ENCODE measurements around the gene GSN. TPM values are rescaled to one million over a fixed set of nuclear protein-coding genes. Genes with fewer than 3 reads are reported as not detected.

Gene GSN
- total RNA-seq, 2 donors from 2014 or later: 328 to 753 TPM

DNA sequence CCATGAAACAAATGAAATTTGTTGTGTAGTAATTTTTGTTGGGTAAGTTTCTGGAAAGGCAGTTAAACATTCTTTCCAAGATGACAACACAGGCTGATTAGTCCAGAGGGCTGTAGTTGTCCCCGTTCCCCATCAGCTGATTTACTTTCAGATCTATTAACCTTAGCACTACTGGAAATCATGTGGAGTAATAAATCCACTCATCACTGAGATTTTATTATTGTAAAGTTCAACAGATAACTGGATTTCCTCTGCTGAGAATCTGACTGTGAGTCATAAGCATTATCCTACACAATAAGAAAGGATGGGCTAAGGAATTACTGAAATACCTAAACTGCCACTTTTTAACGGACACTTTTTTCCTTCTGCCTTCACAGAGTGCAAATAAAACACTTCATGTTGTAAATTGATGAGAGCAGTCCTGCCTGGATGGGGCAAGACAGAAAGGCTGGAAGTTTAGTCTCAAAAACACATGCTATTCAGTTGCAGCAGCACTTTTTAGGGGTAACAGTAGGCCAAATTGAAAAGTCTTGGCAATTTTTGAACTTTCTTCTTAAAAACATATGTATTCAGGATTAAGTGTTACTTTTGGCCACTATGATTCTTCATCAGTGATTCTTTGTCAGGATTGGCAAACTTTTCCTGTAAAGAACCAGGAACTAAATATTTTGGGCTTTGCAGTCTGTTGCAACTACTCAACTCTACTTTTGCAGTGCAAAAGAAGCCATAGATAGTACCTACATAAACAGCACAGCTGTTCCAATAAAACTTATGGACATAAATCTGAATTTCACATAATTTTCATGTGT lies 95.1 kb downstream of the GSN start:
- Histone ChIP-seq H3K27me3 (no peaks in the 10 kb centered on the region), H3K36me3 (replicated peaks in 1 of 2; ENCODE audit: insufficient read depth in 1 of 2, low read depth in 2 of 2) (no peaks in the 10 kb centered on the region), H3K27ac (peak overlapping the region in 3 of 4 donors; percentile 4 to 53 (median 38)), H3K4me1 (peaks cover 26% of the 10 kb centered on the region), H3K4me3 (no peak overlapping the region), H3K9me3 (no peaks in the 10 kb centered on the region)
- intact Hi-C loops (cut with DNase I): no loop called here
- ATAC-seq (peak; percentile 38), DNase-seq (no peak)
- 31 to 35% methylated on average over 2 of the region's 2 CpGs for WGBS, 2 donors
- no peak for TF ChIP-seq POLR2A (IDR thresholded peaks at IDR 0.05)
- TF ChIP-seq, protein P1, sequence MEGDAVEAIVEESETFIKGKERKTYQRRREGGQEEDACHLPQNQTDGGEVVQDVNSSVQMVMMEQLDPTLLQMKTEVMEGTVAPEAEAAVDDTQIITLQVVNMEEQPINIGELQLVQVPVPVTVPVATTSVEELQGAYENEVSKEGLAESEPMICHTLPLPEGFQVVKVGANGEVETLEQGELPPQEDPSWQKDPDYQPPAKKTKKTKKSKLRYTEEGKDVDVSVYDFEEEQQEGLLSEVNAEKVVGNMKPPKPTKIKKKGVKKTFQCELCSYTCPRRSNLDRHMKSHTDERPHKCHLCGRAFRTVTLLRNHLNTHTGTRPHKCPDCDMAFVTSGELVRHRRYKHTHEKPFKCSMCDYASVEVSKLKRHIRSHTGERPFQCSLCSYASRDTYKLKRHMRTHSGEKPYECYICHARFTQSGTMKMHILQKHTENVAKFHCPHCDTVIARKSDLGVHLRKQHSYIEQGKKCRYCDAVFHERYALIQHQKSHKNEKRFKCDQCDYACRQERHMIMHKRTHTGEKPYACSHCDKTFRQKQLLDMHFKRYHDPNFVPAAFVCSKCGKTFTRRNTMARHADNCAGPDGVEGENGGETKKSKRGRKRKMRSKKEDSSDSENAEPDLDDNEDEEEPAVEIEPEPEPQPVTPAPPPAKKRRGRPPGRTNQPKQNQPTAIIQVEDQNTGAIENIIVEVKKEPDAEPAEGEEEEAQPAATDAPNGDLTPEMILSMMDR (IDR thresholded peaks at IDR 0.05): no peak

DNA sequence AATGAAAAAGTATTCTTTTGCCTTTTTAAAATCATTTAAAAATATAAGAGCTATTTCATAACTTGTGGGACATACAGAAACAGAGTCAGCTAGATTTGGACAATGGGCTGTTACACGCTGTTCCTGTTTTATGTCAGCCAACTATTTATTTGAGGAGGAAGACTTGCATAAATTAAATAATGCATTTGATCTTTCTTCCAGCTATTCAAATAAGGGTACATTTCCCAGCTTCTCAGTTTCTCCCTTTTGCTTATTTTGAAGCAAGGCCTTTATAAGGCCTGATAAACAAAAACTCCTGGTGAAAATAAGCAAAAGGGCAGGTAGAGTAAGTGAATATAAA lies 95.6 kb downstream of the GSN start:
- no peak for ATAC-seq
- no peaks in the 10 kb centered on the region for H3K27me3 ChIP-seq
- H3K4me3 ChIP-seq: no peak overlapping the region
- peak overlapping the region in 2 of 4 donors; percentile 4 to 53 for H3K27ac ChIP-seq
- no peak for DNase-seq
- TF ChIP-seq, protein P1 (IDR thresholded peaks at IDR 0.05): no peak
- no peak for TF ChIP-seq POLR2A (IDR thresholded peaks at IDR 0.05)
- H3K4me1 ChIP-seq: peaks cover 25% of the 10 kb centered on the region
- no peaks in the 10 kb centered on the region for H3K36me3 ChIP-seq (replicated peaks in 1 of 2; ENCODE audit: insufficient read depth in 1 of 2, low read depth in 2 of 2)
- WGBS, 2 donors: 62 to 71% methylated on average over 1 of the region's 1 CpG
- no peaks in the 10 kb centered on the region for H3K9me3 ChIP-seq
- intact Hi-C loops (cut with DNase I): no loop called here

DNA sequence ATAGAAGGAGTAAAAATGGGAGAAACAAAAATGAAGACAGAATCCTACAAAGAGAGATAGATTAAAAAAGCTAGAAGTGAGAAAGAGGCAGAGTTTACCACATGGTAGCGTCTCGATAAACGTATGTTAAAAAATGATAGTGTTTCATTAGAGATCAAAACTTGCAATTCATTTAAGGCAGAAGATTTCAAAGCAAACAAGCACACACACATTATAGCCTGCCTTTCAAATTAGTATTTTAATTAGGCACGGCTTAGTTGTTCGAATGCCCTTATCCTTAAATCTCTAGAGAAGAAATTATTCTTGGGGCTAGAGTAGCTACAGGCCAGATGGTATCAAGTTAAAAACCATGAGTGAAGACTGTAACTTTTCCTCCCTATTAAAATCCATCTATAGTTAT lies 96.1 kb downstream of the GSN start:
- TF ChIP-seq, protein P1 (IDR thresholded peaks at IDR 0.05): no peak
- no peak for TF ChIP-seq POLR2A (IDR thresholded peaks at IDR 0.05)
- Histone ChIP-seq H3K27me3 (no peaks in the 10 kb centered on the region), H3K27ac (peak overlapping the region in 1 of 4 donors; percentile 53), H3K36me3 (replicated peaks in 1 of 2; ENCODE audit: insufficient read depth in 1 of 2, low read depth in 2 of 2) (no peaks in the 10 kb centered on the region), H3K4me3 (no peak overlapping the region), H3K4me1 (peaks cover 25% of the 10 kb centered on the region), H3K9me3 (no peaks in the 10 kb centered on the region)
- intact Hi-C loops (cut with DNase I): no loop called here
- WGBS, 2 donors: 78 to 81% methylated on average over 5 of the region's 5 CpGs
- no peak for ATAC-seq
- DNase-seq: no peak

DNA sequence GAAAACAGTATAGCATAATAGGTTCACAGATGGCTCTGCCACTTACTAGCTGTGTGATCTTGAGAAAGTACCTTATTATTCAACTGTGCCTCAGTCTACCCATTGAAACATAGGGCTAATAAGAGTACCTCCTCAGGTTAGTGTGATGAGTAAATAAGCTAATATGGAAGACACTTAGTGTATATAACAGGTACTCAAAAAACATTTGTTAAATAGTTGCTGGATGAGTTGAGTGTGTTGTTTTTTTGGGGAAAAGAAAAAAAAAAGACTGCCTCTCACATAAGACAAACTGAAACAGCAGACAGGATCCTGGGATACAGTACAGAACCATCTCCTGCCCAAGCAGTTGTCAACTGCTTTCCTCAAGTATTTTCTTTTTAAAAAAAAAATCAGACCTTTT lies 96.9 kb downstream of the GSN start:
- H3K9me3 ChIP-seq: no peaks in the 10 kb centered on the region
- intact Hi-C loops (cut with DNase I): no loop called here
- no peaks in the 10 kb centered on the region for H3K27me3 ChIP-seq
- DNase-seq (no peak), ATAC-seq (no peak)
- H3K4me1 ChIP-seq: peaks cover 30% of the 10 kb centered on the region
- no peak for TF ChIP-seq POLR2A (IDR thresholded peaks at IDR 0.05)
- TF ChIP-seq, protein P1 (IDR thresholded peaks at IDR 0.05): no peak
- H3K27ac ChIP-seq: no peak overlapping the region
- H3K36me3 ChIP-seq (replicated peaks in 1 of 2; ENCODE audit: insufficient read depth in 1 of 2, low read depth in 2 of 2): no peaks in the 10 kb centered on the region
- H3K4me3 ChIP-seq: no peak overlapping the region

DNA sequence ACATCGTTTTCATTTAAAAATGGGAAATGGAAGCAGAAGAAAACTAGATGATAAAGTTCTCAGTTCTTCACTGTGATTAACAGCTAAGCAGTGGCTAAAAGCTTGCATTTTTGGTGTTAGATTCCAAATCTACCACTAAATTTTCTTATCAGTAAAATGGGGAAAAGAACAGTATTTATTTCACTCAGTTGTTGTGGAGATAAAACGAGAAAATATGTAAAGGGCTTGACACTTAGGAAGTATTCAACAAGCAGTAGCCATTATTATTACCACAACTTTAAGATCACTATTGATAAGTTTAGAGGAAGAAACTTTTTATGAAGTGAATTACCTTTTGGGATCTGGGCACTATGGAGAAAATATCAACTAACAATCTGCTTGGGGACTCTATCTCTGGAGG lies 97.6 kb downstream of the GSN start:
- no peak overlapping the region for H3K4me3 ChIP-seq
- H3K27ac ChIP-seq: no peak overlapping the region
- DNase-seq: no peak
- H3K36me3 ChIP-seq (replicated peaks in 1 of 2; ENCODE audit: insufficient read depth in 1 of 2, low read depth in 2 of 2): no peaks in the 10 kb centered on the region
- no peak for ATAC-seq
- no peaks in the 10 kb centered on the region for H3K27me3 ChIP-seq
- H3K9me3 ChIP-seq: no peaks in the 10 kb centered on the region
- intact Hi-C loops (cut with DNase I): no loop called here
- TF ChIP-seq POLR2A (IDR thresholded peaks at IDR 0.05): no peak
- TF ChIP-seq, protein P1 (IDR thresholded peaks at IDR 0.05): no peak
- 33 to 65% methylated on average over 2 of the region's 2 CpGs for WGBS, 2 donors
- peaks cover 37% of the 10 kb centered on the region for H3K4me1 ChIP-seq
